Measurements from ENCODE around the gene RSAD1.

- TF ChIP-seq, protein P1, sequence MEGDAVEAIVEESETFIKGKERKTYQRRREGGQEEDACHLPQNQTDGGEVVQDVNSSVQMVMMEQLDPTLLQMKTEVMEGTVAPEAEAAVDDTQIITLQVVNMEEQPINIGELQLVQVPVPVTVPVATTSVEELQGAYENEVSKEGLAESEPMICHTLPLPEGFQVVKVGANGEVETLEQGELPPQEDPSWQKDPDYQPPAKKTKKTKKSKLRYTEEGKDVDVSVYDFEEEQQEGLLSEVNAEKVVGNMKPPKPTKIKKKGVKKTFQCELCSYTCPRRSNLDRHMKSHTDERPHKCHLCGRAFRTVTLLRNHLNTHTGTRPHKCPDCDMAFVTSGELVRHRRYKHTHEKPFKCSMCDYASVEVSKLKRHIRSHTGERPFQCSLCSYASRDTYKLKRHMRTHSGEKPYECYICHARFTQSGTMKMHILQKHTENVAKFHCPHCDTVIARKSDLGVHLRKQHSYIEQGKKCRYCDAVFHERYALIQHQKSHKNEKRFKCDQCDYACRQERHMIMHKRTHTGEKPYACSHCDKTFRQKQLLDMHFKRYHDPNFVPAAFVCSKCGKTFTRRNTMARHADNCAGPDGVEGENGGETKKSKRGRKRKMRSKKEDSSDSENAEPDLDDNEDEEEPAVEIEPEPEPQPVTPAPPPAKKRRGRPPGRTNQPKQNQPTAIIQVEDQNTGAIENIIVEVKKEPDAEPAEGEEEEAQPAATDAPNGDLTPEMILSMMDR (IDR thresholded peaks at IDR 0.05; ENCODE audit: insufficient read depth, low read length, poor library complexity, severe bottlenecking): no peak
- no peak for TF ChIP-seq EZH2phosphoT487 (conservative IDR thresholded peaks at IDR 0.05; ENCODE audit: low read length)
Observed at GRCh38 chr17:50527155-50527762, 48.6 kb downstream of the RSAD1 start.
